ENCODE measurements around the gene GABRG3.

GABRG3 gene

DNA sequence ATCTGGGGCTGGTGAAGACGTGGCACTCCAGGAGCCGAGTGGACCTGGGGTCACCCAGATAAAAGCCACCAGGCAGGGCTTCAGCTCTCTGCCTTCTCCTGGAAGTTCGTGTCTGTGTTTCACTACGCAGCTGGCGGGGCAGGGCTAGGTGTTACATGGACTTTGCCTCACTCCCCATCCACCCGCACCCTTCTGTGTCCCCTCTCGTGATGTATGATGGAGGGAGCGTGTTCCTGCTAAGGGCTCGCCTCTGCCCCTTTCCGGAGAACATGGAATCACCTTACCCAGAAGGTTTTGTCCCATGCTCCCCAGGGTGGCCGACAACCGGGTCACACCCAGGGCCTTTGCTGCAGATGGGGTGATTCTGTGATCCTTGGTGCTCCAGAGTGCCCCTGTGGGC, 96.2 kb downstream of the GABRG3 start:
- TF ChIP-seq CTCF (IDR thresholded peaks at IDR 0.05; ENCODE audit: low read depth, low read length) = no peak
- no peak for DNase-seq (ENCODE audit: extremely low read depth, low read depth)

DNA sequence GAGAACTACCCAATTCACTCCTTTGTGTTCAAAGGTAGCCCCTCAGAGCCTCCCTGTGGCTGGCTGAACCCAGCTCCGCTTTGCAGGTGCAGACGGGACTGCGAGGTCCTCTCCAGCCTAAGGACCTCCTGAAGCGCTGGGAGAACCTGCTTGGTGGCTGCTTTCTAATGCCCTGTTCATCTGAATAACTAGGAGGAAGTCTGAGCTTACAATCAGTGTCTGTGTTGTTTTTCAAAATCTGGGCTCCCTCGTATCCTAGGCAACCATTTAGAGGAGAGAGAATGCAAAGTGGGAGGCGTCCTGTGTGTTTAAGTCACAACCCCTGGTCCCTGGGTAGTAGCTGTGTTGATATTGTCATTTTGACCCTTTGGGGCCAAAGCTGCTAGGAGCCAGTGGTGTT, 99.9 kb downstream of the GABRG3 start:
- no peak for TF ChIP-seq CTCF (IDR thresholded peaks at IDR 0.05; ENCODE audit: low read depth, low read length)

DNA sequence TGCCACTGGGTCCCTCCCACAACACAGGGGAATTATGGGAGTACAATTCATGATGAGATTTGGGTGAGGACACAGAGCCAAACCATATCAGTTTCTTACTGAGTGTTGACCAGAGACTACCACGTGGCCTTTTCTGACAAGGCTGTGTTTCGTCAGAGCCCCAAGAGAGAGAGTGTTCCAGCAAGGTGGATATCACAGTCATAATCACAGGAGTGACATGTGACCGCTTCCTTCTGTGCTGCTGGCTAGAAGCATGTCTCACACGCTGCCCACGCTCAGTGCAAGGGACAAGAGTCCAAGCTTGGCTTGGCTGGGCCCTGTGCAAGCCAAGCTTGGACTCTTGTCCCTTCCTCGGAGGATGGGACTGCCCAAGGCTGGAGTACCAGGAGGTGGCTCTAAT, 103.2 kb downstream of the GABRG3 start:
- no peak for DNase-seq (ENCODE audit: extremely low read depth, low read depth)
- TF ChIP-seq CTCF (IDR thresholded peaks at IDR 0.05; ENCODE audit: low read depth, low read length) = no peak

More for the DNA sequence above, 99.9 kb downstream of the GABRG3 start:
- DNase-seq (ENCODE audit: extremely low read depth, low read depth) = no peak

DNA sequence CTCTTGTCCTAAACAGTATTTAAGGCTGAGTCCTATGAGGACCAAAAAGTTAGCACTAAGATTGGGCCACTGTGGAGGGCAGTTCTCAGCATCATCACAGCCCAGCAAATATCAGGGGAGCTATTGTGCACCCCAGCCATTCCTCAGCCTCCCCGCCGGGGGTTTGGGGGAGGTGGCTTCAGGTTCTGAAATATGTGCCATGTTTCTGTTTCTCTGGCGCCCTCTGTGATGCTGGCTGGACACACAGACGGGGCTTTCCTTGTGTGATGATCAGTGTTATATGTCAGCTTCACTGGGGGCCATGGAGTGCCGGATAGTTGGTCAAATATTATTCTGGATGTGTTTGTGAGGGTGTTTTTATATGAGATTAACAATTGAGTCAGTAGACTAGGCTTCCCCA, 106.8 kb downstream of the GABRG3 start:
- no peak for DNase-seq (ENCODE audit: extremely low read depth, low read depth)
- TF ChIP-seq CTCF (IDR thresholded peaks at IDR 0.05; ENCODE audit: low read depth, low read length) = no peak

DNA sequence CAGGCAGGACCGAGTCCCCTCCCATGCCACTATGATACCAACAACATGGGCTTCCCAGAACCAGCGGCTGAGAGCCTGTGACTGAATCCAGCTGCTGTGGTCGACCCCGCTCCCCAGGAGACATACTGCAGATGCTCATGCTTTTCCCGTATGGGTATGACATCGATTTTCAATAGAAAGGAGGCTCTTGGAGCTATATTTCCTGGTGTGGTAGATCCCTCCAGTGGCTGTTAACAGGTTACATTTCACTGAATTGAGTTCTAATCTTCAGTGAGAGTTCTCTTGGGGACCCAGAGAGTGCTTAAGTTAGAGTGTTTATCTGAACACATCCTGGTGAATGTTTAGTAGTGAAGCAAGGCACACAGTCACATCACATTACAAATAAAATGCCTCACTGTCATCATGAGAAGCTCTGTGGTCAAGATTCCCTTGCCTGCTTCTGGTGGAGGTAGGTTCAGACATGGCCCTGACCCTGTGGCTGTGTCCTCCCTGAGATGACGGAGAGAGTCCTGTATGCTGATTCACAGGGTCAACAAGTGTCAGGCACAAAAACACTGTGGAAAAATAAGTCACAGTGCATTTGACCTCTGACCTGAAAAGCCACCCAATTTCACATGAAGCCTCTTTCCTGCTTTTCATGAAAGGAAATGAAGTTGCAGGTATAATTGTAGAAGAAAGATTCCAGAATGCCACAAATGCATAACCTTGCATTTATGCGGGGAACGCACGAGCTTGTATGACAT, 110.9 kb downstream of the GABRG3 start:
- DNase-seq (ENCODE audit: extremely low read depth, low read depth) = no peak
- no peak for TF ChIP-seq CTCF (IDR thresholded peaks at IDR 0.05; ENCODE audit: low read depth, low read length)

DNA sequence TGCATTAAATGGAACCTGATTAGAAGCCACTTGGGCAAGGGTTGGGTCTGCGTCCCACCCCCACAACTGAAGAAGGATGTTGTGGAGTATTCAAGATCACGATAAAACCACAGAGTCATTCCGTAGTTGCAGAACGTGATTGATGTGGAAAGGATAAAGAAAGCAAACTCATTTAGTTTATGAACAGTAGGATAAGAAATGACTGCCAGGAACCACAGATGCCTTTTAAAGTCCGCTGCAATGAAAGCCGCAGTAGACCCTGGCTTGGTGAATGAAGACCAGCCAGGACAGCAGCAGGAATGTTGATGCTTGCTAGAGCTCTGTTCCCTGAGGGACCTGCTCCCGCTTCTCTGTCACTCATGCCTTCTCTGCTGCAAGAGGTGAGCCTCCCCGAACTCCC, 111.5 kb downstream of the GABRG3 start:
- TF ChIP-seq CTCF (IDR thresholded peaks at IDR 0.05; ENCODE audit: low read depth, low read length) = no peak
- no peak for DNase-seq (ENCODE audit: extremely low read depth, low read depth)

- DNase-seq (ENCODE audit: extremely low read depth, low read depth) = no peak
- TF ChIP-seq CTCF (IDR thresholded peaks at IDR 0.05; ENCODE audit: low read depth, low read length) = no peak
Observed at GRCh38 chr15:27084844-27085243, 113.9 kb downstream of the GABRG3 start.

All from AG09319 (cell line).